Hippocampal formation (tissue), 2 donors: ENCODE data around the gene HOXC10.

Experiments used
- DNase-seq, 2 donors: peaks; one replicate each; lab custom pipeline; 2025; lab: John Stamatoyannopoulos, UW

The HOXC10 gene

GRCh38 chr12:53984901-53985691 lies at the start of gene HOXC10:
Gene HOXC10 (plus strand): TSS chr12:53985146. CDS start chr12:53985260, 114 bp downstream.
- DNase-seq, result peak in 1 of 2 donors; percentile 3

GRCh38 chr12:53935383-53936341 lies 49.3 kb upstream of the HOXC10 start:
- no peak for DNase-seq

DNA sequence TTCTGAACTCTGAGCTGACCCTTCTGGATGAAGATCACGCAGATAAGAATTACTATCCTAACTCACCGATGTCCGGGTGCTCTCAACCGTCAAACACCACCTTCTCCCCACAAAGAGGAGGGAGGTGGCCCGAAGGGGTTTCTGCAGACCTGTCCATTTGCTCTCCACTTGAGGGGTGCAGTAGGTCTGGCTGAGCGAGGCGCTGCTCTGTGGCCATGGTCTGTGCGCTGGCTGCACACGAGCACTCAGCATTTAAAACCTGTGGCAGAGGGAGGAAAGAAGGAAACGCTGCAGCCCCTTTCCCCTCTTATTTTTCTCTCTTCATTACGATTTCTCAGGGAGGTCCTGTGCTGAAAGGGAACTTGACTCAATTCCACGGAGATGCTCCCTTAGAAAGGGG lies 47.8 kb upstream of the HOXC10 start:
- DNase-seq, result no peak

GRCh38 chr12:53937596-53938325 lies 47.2 kb upstream of the HOXC10 start:
- no peak for DNase-seq

GRCh38 chr12:53938326-53939140 lies 46.4 kb upstream of the HOXC10 start, which contains the start of gene HOXC13:
Gene HOXC13 (plus strand): TSS chr12:53938831. CDS start chr12:53938907, 76 bp downstream.
- no peak for DNase-seq

GRCh38 chr12:53939141-53940108 lies 45.5 kb upstream of the HOXC10 start:
- DNase-seq, result no peak

GRCh38 chr12:53940443-53941014 lies 44.4 kb upstream of the HOXC10 start:
- no peak for DNase-seq

DNA sequence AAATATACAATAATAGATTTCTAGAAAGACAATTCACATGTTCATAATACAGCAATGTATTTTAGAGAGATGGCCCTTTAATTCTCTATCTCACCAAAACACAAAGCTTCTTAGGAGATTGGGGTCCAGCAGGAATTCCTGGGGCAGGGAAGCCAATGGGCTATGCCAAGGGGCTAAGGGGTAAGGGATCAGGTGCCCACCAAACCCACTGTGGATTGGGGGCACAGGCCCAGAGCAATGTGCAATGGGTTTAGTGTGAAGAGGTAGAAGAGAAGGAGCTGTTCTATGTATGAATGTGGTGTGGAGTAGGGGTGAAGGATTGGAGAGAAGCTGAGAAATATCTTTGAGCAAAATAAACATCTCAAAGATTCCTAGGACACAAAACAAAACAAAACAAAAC lies 43.8 kb upstream of the HOXC10 start:
- DNase-seq, result no peak

GRCh38 chr12:53941750-53942149 lies 43.2 kb upstream of the HOXC10 start:
- DNase-seq, result no peak

DNA sequence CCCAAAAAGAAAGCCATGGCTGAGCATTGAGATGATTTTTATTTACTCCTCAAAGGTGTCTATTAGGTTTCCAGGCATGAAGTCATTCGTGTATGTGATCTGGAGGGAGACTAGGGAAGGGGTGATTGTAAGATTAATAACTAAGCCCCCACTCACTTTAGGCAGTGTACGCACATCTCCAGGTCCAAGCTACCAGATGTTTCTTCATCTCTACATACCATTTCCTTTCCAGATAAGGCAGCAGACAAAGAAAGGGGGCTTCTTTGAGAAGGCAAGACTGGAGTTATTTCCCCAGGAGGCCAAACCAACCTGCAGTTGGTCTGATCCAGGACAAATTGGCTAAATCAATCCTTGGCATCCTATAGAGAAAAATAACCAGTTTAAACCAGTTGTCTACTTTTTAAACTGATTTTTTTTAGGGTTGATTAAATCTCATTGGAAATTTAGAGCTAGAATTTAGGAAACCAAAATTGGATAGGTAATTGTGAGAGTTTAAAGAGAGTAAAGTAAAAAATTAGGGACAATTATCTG lies 42.4 kb upstream of the HOXC10 start:
- no peak for DNase-seq

GRCh38 chr12:53944209-53944608 lies 40.7 kb upstream of the HOXC10 start:
- no peak for DNase-seq

DNA sequence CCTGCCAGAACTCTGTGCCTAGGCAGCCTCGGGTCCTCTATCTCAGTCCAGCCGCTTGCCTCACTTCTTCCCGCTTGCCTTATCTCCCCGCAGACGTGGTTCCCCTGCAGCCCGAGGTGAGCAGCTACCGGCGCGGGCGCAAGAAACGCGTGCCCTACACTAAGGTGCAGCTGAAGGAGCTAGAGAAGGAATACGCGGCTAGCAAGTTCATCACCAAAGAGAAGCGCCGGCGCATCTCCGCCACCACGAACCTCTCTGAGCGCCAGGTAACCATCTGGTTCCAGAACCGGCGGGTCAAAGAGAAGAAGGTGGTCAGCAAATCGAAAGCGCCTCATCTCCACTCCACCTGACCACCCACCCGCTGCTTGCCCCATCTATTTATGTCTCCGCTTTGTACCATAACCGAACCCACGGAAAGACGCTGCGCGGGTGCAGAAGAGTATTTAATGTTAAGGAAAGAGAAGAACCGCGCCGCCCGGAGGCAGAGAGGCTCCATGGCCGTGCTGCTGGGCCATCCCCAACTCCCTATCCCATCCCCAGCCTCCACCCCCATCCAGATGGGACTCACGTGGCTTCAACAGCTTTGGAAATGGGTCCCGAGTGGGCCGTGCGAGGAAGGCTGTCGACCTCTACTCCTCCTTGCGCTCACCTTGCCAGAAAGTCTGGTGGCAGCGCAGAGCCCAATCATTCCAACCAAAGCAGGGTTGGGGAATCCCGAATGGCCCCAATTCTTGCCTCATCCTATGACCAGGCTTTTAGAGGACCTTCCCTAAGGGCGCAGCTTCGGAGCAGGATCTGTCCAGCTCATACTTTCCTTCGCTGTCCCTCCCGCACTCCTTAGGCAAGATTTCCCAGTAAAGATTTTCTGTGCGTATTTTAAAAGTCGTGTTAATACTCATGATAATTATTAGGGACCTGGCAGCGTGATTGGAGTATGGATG lies 39.8 kb upstream of the HOXC10 start:
- DNase-seq, result no peak

- DNase-seq, result no peak
Measured at GRCh38 chr12:53947743-53948142, 37.2 kb upstream of the HOXC10 start.

DNA sequence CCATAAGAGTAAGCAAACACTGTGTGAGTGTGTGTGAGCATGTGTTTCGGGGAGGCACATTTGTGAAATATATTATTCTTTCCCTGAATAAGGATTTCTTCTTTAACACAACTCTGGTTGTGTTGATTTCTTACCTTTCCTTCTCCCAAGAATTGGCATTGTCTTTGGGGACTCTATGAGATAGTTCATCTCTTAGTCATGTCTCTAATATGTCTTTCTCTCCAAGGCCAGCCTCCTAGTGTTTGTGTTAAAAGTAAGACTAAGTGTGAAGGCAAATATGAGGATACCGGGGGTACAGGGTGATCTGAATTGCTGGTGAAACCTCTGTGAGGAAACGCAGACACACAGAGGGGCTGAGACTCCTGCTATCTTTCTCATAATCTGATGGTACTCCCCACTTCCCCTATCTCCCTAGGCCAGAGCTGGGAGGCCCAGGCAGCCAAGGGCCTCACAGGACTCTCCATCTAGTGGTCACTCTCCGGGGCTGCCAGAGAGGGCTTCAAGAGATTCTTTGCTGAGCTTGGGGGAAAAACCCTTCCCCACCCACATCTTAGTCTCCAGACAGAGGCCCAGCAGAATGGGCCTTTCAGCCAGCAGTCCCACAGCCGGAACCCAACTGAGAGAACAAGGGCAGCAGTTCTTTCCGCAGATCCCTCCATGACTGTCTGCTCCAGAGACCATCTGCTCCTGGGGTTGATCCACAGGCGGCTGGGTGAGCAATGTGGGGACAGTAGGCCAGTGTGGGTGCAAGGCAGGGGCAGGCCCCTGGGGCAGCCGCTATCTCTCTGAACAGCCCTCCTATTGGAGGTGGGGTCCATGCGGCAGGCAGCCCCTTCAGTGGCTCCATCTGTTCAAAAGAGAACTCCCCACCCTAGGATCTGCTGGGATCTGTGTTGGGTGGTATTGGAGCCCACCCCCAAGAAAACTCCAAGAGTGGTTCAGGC lies 36.0 kb upstream of the HOXC10 start:
- no peak for DNase-seq

DNA sequence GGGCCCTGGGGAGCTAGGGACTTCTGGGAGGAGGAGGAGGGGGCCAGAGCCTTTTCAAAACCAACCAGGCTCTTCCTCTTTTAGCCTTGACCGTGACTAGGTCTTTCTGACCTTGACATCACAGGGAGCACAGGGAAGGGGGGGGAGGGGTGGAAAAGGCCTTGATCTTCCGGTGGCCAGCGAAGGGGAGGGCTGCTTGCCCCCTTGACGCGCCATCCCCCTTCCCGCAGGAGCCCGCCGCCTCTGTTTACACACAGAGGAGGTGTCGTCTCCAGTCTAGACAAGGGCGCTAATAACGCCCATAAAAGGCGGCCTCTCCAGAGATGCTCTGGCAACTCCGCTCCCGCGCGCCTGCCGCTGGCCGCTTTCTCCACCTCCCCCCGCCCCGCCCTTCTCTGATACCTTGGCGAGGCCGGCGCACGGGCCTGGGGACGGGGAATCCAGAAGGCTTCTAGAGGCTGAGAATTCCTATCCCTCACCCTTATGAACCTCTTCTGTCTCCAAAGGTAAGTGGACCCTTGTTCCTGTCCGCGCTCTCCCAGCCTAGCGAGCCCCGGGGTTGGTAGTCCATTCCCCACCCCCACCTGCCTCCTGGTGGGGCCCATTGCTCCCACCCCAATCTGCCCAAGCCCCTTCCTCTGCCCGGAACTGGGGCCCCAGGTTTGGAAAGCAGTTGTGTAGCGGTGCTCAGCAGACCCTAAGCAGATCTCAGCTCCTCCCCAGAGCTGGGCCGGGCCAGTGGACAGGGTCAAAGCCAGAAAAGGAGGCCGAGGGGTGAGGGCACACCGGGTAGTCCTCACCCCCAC lies 35.1 kb upstream of the HOXC10 start:
- no peak for DNase-seq

DNA sequence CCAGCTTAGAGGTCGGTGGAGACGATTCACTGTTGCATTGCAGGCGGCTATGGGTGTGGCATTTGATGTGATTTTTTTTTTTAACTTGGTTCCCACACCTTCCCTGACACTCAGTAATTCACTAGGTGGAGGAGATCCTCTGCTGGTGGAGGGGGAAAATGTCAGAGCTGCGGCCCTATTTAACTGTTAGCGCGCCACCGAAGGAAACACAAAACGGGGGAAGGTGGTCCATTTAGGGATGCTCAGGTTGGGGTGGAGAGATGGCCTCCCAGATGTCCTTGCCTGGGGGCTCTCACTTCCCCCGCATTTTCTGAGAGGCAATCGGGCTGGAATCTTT lies 34.5 kb upstream of the HOXC10 start:
- no peak for DNase-seq
